B cell (primary cell): ENCODE results near the gene TXK. TPM values are rescaled to one million over a fixed set of nuclear protein-coding genes. Genes with fewer than 3 reads are reported as not detected.

ENCODE experiments used
- ATAC-seq: fragments of 200-7000 bp; cut with Tn5 transposase; one replicate; pipeline ENCODE4 v1.10.0; 2021; ENCODE audit warnings: low read depth, mild to moderate bottlenecking, moderate number of reproducible peaks, moderate library complexity
- CTCF ChIA-PET: fragments of 350-600 bp; sonication (Branson Sonifier 250); formaldehyde crosslinking; loops from one replicate; lab custom pipeline; 2021; ENCODE audit warnings: antibody characterized with exemption, inconsistent platforms; lab: Charles Lee
- POLR2A ChIA-PET: fragments of 350-600 bp; sonication (Branson Sonifier 250); formaldehyde crosslinking; loops from one replicate; lab custom pipeline; 2021; ENCODE audit warnings: antibody characterized with exemption; lab: Charles Lee
- DNase-seq: peaks from one replicate; pipeline ENCODE4 v3.0.0; 2013
- H2AFZ ChIP-seq: 2 replicates; pipeline ENCODE4 v1.6.1; 2012; ENCODE audit warnings: mild to moderate bottlenecking, low read depth, low read length; ENCODE audit not compliant: insufficient read depth, poor library complexity, severe bottlenecking
- H3K27ac ChIP-seq, 2 donors: 1 replicate in 1 of 2; 2 replicates in 1 of 2; pipeline ENCODE4 v1.5.1; 2012 to 2013; ENCODE audit warnings: low read length in 2 of 2, mild to moderate bottlenecking in 2 of 2, moderate library complexity in 1 of 2
- H3K27me3 ChIP-seq, 4 experiments: fragments of 200-600 bp in 1 of 4; sonication (generic) in 1 of 4; replicated peaks in 1 of 4; 1 replicate in 2 of 4; 2 replicates in 2 of 4; pipeline versions ENCODE4 v1.6.1 to v1.7.0; 2013 to 2016; ENCODE audit warnings: low read length in 3 of 4, mild to moderate bottlenecking in 2 of 4, mixed read lengths in 1 of 4, moderate library complexity in 1 of 4; ENCODE audit not compliant: insufficient read depth in 4 of 4, control insufficient read depth in 3 of 4; ENCODE audit errors: control extremely low read depth in 1 of 4
- H3K36me3 ChIP-seq, 2 experiments: replicated peaks in 1 of 2; 1 replicate in 1 of 2; 2 replicates in 1 of 2; pipeline versions ENCODE4 v1.6.1 to v1.7.1; 2013; ENCODE audit warnings: low read length in 1 of 2; ENCODE audit not compliant: insufficient read depth in 2 of 2, control insufficient read depth in 1 of 2; ENCODE audit errors: control extremely low read depth in 1 of 2, extremely low read depth in 1 of 2
- H3K4me1 ChIP-seq, 2 donors: fragments of 200-600 bp in 1 of 2; sonication (generic) in 1 of 2; 1 replicate in 1 of 2; 2 replicates in 1 of 2; pipeline versions ENCODE4 v1.5.1 to v1.6.1; 2013 to 2017; ENCODE audit warnings: low read length in 2 of 2; ENCODE audit not compliant: control insufficient read depth in 2 of 2, insufficient read depth in 2 of 2
- H3K4me2 ChIP-seq: replicated peaks from 2 replicates; pipeline ENCODE3; 2012; ENCODE audit warnings: mild to moderate bottlenecking, low read depth, low read length; ENCODE audit not compliant: poor library complexity, severe bottlenecking
- H3K4me3 ChIP-seq, 5 experiments: fragments of 200-600 bp in 1 of 5; sonication (generic) in 1 of 5; 1 replicate in 3 of 5; 2 replicates in 2 of 5; pipeline versions ENCODE4 v1.5.1 to v1.7.0; 2011 to 2016; ENCODE audit warnings: low read length in 4 of 5, mild to moderate bottlenecking in 4 of 5, low read depth in 2 of 5, control low read depth in 1 of 5, moderate library complexity in 1 of 5; ENCODE audit not compliant: insufficient read depth in 1 of 5; ENCODE audit errors: control extremely low read depth in 1 of 5, extremely low read depth in 1 of 5
- H3K79me2 ChIP-seq: fragments of 200-600 bp; sonication (generic); one replicate; pipeline ENCODE4 v1.6.0; 2016; ENCODE audit warnings: low read length; ENCODE audit not compliant: control insufficient read depth, insufficient read depth
- H3K9ac ChIP-seq: fragments of 200-600 bp; sonication (generic); 2 replicates; pipeline ENCODE4 v1.6.1; 2017; ENCODE audit warnings: mild to moderate bottlenecking, low read length, moderate library complexity
- H3K9me3 ChIP-seq, 3 donors: one replicate each; pipeline versions ENCODE4 v1.6.1 to v1.7.1; 2013; ENCODE audit warnings: low read length in 2 of 3; ENCODE audit not compliant: control insufficient read depth in 2 of 3, insufficient read depth in 1 of 3; ENCODE audit errors: control extremely low read depth in 1 of 3
- H4K20me1 ChIP-seq: 2 replicates; pipeline ENCODE4 v1.6.0; 2012; ENCODE audit warnings: mild to moderate bottlenecking, low read length; ENCODE audit not compliant: insufficient read depth, control insufficient read depth, poor library complexity, severe bottlenecking
- H3K27ac Mint-ChIP-seq: one replicate; pipeline ENCODE4 v1.8.0; 2021; ENCODE audit warnings: mixed read lengths
- H3K27me3 Mint-ChIP-seq: one replicate; pipeline ENCODE4 v1.8.0; 2021; ENCODE audit warnings: mixed read lengths
- H3K4me1 Mint-ChIP-seq: one replicate; pipeline ENCODE4 v1.8.0; 2021; ENCODE audit warnings: mixed read lengths
- H3K4me3 Mint-ChIP-seq: one replicate; pipeline ENCODE4 v1.8.0; 2021; ENCODE audit warnings: mixed read lengths
- H3K9me3 Mint-ChIP-seq: one replicate; pipeline ENCODE4 v1.8.0; 2022; ENCODE audit warnings: mixed read lengths; ENCODE audit not compliant: insufficient read depth
- EZH2 ChIP-seq: IDR thresholded peaks from 2 replicates; pipeline ENCODE4 v1.6.1; 2012; ENCODE audit warnings: borderline replicate concordance, low read depth, mild to moderate bottlenecking, moderate library complexity, low read length; ENCODE audit not compliant: insufficient read depth, poor library complexity, severe bottlenecking
- WGBS: methylation state at CpG from one replicate; pipeline ENCODE4 v1.1.5; 2013; ENCODE audit warnings: missing lambda C conversion rate; ENCODE audit not compliant: insufficient coverage; 5-methylcytosine and 5-hydroxymethylcytosine counted together
- intact Hi-C: fragments of 100-400 bp; cut with micrococcal nuclease; formaldehyde crosslinking; loops from one replicate; pipeline ENCODE4 v1.10.0; 2022
- polyA plus RNA-seq: library from polyadenylated mRNA; depleted of rRNA; stranded (reverse); fragments of >200 nt; gene quantifications from 2 replicates; pipeline ENCODE4 v1.2.3, GENCODE V29; 2012
- total RNA-seq, 2 donors: library from RNA; stranded (reverse); fragments of 120-200 nt in 1 of 2; gene quantifications; 1 replicate in 1 of 2; 2 replicates in 1 of 2; pipeline versions ENCODE4 v1.2.3 to v1.2.4, GENCODE V29; 2013 to 2022
- TF ChIP-seq, protein P1 (sequence below): fragments of 200-600 bp; IDR thresholded peaks from one replicate; pipeline ENCODE4 v1.8.0; 2022; ENCODE audit warnings: antibody characterized with exemption, mild to moderate bottlenecking

TXK gene
- total and polyA plus RNA-seq, 2 donors (not counting 1 experiment from before 2014, with no cell fraction given) = 0.79 to 1.1 TPM

GRCh38 chr4:48178931-48179330 lies 44.9 kb upstream of the TXK start:
- Histone ChIP-seq H2AFZ (no peak overlapping the region), H4K20me1 (no peaks in the 10 kb centered on the region), H3K27ac (no peak overlapping the region), H3K27me3 (no peaks in the 10 kb centered on the region), H3K79me2 (peaks cover 4% of the 10 kb centered on the region), H3K4me3 (no peak overlapping the region), H3K4me1 (no peaks in the 10 kb centered on the region), H3K4me2 (no peak overlapping the region), H3K9ac (no peak overlapping the region), H3K36me3 (peaks cover 0 to 9% of the 10 kb centered on the region in 2 experiments), H3K9me3 (peaks cover 0 to 10% (median 0%) of the 10 kb centered on the region in 3 donors)
- 79% methylated on average over 3 of the region's 4 CpGs for WGBS
- DNase-seq = no peak
- TF ChIP-seq, protein P1, sequence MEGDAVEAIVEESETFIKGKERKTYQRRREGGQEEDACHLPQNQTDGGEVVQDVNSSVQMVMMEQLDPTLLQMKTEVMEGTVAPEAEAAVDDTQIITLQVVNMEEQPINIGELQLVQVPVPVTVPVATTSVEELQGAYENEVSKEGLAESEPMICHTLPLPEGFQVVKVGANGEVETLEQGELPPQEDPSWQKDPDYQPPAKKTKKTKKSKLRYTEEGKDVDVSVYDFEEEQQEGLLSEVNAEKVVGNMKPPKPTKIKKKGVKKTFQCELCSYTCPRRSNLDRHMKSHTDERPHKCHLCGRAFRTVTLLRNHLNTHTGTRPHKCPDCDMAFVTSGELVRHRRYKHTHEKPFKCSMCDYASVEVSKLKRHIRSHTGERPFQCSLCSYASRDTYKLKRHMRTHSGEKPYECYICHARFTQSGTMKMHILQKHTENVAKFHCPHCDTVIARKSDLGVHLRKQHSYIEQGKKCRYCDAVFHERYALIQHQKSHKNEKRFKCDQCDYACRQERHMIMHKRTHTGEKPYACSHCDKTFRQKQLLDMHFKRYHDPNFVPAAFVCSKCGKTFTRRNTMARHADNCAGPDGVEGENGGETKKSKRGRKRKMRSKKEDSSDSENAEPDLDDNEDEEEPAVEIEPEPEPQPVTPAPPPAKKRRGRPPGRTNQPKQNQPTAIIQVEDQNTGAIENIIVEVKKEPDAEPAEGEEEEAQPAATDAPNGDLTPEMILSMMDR = no peak
- TF ChIP-seq EZH2 = no peak
- no peak for ATAC-seq
- ChIA-PET CTCF (no interaction called here), POLR2A (no interaction called here)
- peaks cover 6% of the 10 kb centered on the region for H3K9me3 Mint-ChIP-seq
- intact Hi-C loops = no loop called here
- no peaks in the 10 kb centered on the region for H3K27me3 Mint-ChIP-seq
- H3K4me3 Mint-ChIP-seq = no peak overlapping the region
- H3K4me1 Mint-ChIP-seq = peaks cover 5% of the 10 kb centered on the region
- no peak overlapping the region for H3K27ac Mint-ChIP-seq

- intact Hi-C loops = no loop called here
- peaks cover 10% of the 10 kb centered on the region for H3K4me1 Mint-ChIP-seq
Observed at GRCh38 chr4:48175806-48176205, 41.8 kb upstream of the TXK start.

More at GRCh38 chr4:48175806-48176205, 41.8 kb upstream of the TXK start:
- H3K9ac ChIP-seq = no peak overlapping the region
- H4K20me1 ChIP-seq = no peaks in the 10 kb centered on the region
- H3K4me1 ChIP-seq = no peaks in the 10 kb centered on the region
- no peak overlapping the region for H3K4me3 ChIP-seq
- no peak overlapping the region for H3K27ac ChIP-seq
- H3K9me3 ChIP-seq = peaks cover 0 to 10% (median 0%) of the 10 kb centered on the region in 3 donors
- Mint-ChIP-seq H3K27me3 (no peaks in the 10 kb centered on the region), H3K9me3 (peaks cover 6% of the 10 kb centered on the region), H3K27ac (no peak overlapping the region), H3K4me3 (no peak overlapping the region)
- no peak for ATAC-seq
- H3K4me2 ChIP-seq = no peak overlapping the region
- ChIA-PET POLR2A (no interaction called here), CTCF (no interaction called here)
- TF ChIP-seq, protein P1 = no peak
- TF ChIP-seq EZH2 = no peak
- peaks cover 0 to 9% of the 10 kb centered on the region in 2 experiments for H3K36me3 ChIP-seq
- no peaks in the 10 kb centered on the region for H3K79me2 ChIP-seq
- no peaks in the 10 kb centered on the region for H3K27me3 ChIP-seq
- H2AFZ ChIP-seq = no peak overlapping the region
- no peak for DNase-seq
